H1 (cell line): ENCODE results near the gene GALNT18. TPM values are rescaled to one million over a fixed set of nuclear protein-coding genes. Genes with fewer than 3 reads are reported as not detected.

Experiments
- CHD7 ChIP-seq: fragments of 300-600 bp; sonication (generic); IDR thresholded peaks from 2 replicates; pipeline ENCODE4 v1.7.1; 2012; ENCODE audit warnings: low read length, moderate library complexity, mild to moderate bottlenecking, inconsistent platforms; ENCODE audit not compliant: insufficient replicate concordance
- polyA plus RNA-seq, 7 experiments: library from polyadenylated mRNA; depleted of rRNA in 3 of 7; stranded (reverse) in 5 of 7; unstranded in 2 of 7; fragments of >200 nt in 5 of 7; fragments of 200-250 nt in 2 of 7; gene quantifications; 1 replicate in 5 of 7; 2 replicates in 1 of 7; 4 replicates in 1 of 7; pipeline versions ENCODE4 v1.2.1 to v1.2.3, GENCODE V29; 2011 to 2013; ENCODE audit warnings: missing spikeins in 2 of 7, mixed read lengths in 2 of 7
- total RNA-seq: library from RNA; stranded (reverse); fragmentation: NEBNext Ultra II Directional; extraction: Animal tissue kit (Norgen Biotek cat#: 25700); gene quantifications from 2 replicates; pipeline ENCODE4 v1.2.1, GENCODE V29; 2021

GALNT18 gene
- total and polyA plus RNA-seq, 2 of the 8 experiments (the other 6 are each of a cell fraction or from before 2014, with no cell fraction given), result 6.0 to 9.4 TPM

GRCh38 chr11:11395126-11395525 lies 226.7 kb downstream of the GALNT18 start (continued):
- no peak for TF ChIP-seq CHD7
